GM21360 (cell line): ENCODE measurements around the gene KRTAP10-5.

Experiments used
- ATAC-seq: cut with Tn5 transposase; IDR thresholded peaks from one replicate; pipeline ENCODE4 v1.9.1; 2021; ENCODE audit warnings: mild to moderate bottlenecking, moderate library complexity; ENCODE audit not compliant: unreplicated experiment

Gene KRTAP10-5

DNA sequence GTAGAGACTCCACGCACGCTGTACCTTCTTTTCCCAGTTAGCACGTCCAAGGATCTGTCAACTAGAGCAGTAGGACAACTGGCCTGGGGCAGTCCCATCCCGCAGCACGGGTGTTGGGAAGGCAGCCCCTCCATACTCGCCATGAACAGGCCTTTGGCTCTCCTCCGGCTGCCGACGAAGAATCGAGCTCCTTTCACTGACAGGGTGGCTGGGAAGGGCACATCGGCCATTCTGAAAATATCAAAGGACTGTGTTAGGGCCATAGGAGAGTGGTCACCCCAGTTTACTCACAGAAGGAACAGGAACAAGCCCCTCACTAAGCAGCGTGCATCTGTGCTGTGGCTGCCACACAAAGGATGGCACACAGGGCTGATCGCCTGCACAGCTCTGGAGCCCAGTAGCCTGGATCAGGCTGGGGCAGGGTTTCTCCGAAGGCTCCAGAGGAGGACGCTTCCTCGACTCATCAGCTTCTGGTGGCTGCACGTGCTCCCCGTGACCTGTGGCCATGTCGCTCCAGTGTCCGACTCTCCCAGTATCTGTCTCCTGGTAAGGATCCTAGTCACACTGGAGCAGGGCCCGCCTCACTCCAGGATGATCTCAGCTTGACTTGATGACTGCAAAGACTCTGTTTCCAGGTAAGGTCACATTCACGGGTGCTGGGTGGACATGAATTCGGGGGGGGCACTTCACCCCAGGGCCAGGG lies 49.4 kb downstream of the KRTAP10-5 start:
- no peak for ATAC-seq

DNA sequence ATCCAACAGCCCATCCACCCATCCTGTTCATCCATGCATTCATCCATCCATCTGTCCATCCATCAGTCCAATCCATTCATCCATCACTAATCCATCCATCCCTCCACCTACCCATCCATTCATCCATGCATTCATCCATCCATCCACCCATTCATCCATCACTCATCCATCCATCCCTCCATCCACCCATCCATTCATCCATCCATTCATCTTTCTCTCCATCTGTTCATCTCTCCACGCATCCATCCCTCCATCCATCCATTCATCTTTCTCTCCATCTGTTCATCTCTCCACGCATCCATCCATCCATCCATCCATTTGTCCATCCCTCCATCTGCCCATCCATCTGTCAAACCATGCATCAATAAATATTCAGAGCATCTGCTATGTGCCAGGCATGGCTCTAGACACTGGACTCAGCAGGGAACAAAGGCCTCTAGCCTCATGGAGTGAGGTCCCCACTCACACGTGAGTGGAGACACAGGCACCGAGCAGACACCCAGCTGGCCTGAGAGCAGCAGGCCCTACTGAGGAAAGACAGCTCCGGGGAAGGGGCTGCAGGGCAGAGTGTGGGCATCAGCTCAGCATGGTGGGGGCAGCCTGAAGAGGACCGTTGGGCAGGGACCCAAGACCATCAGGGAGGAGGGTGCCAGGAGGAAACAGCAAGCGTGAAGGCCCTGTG lies 50.0 kb downstream of the KRTAP10-5 start:
- no peak for ATAC-seq

DNA sequence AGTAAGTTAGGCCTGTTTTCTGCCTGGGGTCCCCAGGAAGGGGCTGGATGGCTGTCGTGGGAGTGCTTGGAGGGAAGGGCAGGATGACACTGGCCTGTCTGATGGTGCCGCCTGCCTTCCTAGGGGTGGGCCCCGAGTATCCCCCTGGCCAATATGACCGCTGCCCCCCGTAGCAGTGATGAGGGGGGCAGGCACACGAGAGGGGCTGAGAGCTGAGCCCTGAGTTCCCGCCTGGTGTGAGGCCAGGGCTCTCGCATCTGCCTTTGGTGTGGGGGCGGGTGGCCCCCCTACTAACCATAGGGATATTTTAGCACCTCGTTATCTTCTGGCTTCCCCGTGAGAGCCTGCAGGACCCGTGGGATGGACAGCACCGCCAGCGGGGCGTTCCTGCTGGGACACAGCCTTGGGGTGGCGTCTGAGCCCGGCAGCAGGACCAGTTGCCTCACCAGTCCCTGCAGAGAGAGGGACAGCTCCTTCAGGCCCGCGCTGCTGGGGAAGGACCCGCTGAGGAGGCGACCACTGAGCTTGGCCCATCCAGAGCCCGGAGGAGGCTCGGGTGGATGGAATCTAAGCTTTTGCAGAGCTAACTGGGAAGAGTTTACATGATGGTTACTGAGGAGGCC lies 50.8 kb downstream of the KRTAP10-5 start:
- no peak for ATAC-seq
